Measurements from ENCODE around the gene WWTR1. TPM values are rescaled to one million over a fixed set of nuclear protein-coding genes. Genes with fewer than 3 reads are reported as not detected.
A peak's percentile ranks its signal among the peaks of the same experiment; 100 is the strongest.

Gene WWTR1
- total RNA-seq, 2 donors from 2014 or later, result 0.77 to 1.2 TPM

GRCh38 chr3:149551500-149551899 lies 106.3 kb downstream of the WWTR1 start:
- no peak overlapping the region for H3K27ac Mint-ChIP-seq
- no peak for ATAC-seq
- no peak for DNase-seq
- H3K27me3 Mint-ChIP-seq, result peaks cover 31% of the 10 kb centered on the region
- H3K9me3 ChIP-seq (ENCODE audit: control insufficient read depth, low read length, poor library complexity, severe bottlenecking), result no peaks in the 10 kb centered on the region
- H3K36me3 Mint-ChIP-seq (ENCODE audit: low read depth), result peaks cover 2% of the 10 kb centered on the region
- no peaks in the 10 kb centered on the region for H3K4me1 Mint-ChIP-seq
- H3K4me3 Mint-ChIP-seq, result no peak overlapping the region

GRCh38 chr3:149548669-149549065 lies 109.2 kb downstream of the WWTR1 start:
- DNase-seq, result no peak
- H3K9me3 ChIP-seq (ENCODE audit: control insufficient read depth, low read length, poor library complexity, severe bottlenecking), result no peaks in the 10 kb centered on the region
- H3K4me1 Mint-ChIP-seq, result no peaks in the 10 kb centered on the region

DNA sequence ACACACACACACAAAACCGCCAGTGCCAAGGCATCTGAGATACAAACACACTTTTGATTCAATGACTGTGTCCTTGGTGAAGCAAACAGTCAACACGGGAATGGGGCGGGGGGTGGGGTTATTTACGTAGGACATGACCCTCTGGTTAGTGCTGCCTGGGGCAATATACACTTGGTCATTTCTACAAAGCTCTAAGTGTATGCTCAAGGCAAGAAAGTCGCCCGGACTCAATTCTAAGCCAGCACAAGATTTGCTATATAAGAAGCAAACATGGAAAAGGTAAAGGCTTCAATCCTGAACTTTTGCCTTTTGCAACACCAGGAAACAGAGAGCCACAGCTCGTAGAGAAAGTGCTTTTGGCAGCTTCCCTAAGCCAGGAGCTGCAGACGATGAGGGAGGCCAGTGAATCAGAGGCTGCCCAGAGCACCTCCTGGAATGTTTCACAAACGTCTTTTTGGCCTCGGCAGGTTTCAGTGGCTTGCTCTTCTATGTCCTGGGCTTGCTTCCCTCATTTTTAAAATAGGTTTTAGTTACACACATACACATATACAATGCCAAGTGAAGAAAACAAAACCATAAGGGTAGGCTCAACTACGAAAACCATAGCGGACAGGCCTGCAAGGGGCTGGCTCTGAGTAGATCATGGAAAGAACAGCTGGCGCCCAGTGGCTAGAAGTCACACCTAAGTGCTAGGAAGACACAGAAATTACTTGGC lies 109.7 kb downstream of the WWTR1 start:
- Mint-ChIP-seq H3K27ac (no peak overlapping the region), H3K4me1 (no peaks in the 10 kb centered on the region), H3K36me3 (ENCODE audit: low read depth) (no peaks in the 10 kb centered on the region), H3K4me3 (no peak overlapping the region), H3K27me3 (peaks cover 19% of the 10 kb centered on the region)
- ATAC-seq, result no peak
- DNase-seq, result no peak
- H3K9me3 ChIP-seq (ENCODE audit: control insufficient read depth, low read length, poor library complexity, severe bottlenecking), result no peaks in the 10 kb centered on the region

More at GRCh38 chr3:149548669-149549065, 109.2 kb downstream of the WWTR1 start:
- ATAC-seq, result no peak
- Mint-ChIP-seq H3K27ac (no peak overlapping the region), H3K4me3 (no peak overlapping the region), H3K27me3 (peaks cover 19% of the 10 kb centered on the region), H3K36me3 (ENCODE audit: low read depth) (no peaks in the 10 kb centered on the region)

- DNase-seq (no peak), ATAC-seq (no peak)
- H3K36me3 Mint-ChIP-seq (ENCODE audit: low read depth), result no peaks in the 10 kb centered on the region
- H3K27ac Mint-ChIP-seq, result no peak overlapping the region
- H3K4me3 Mint-ChIP-seq, result no peak overlapping the region
- H3K4me1 Mint-ChIP-seq, result no peaks in the 10 kb centered on the region
- peaks cover 19% of the 10 kb centered on the region for H3K27me3 Mint-ChIP-seq
- H3K9me3 ChIP-seq (ENCODE audit: control insufficient read depth, low read length, poor library complexity, severe bottlenecking), result no peaks in the 10 kb centered on the region
These were observed 110.4 kb downstream of the WWTR1 start for GRCh38 chr3:149547413-149547812.

GRCh38 chr3:149545049-149545448 lies 112.8 kb downstream of the WWTR1 start:
- DNase-seq (no peak), ATAC-seq (no peak)
- H3K9me3 ChIP-seq (ENCODE audit: control insufficient read depth, low read length, poor library complexity, severe bottlenecking), result no peaks in the 10 kb centered on the region
- Mint-ChIP-seq H3K4me1 (no peaks in the 10 kb centered on the region), H3K27me3 (peaks cover 19% of the 10 kb centered on the region), H3K36me3 (ENCODE audit: low read depth) (no peaks in the 10 kb centered on the region), H3K27ac (no peak overlapping the region), H3K4me3 (no peak overlapping the region)

DNA sequence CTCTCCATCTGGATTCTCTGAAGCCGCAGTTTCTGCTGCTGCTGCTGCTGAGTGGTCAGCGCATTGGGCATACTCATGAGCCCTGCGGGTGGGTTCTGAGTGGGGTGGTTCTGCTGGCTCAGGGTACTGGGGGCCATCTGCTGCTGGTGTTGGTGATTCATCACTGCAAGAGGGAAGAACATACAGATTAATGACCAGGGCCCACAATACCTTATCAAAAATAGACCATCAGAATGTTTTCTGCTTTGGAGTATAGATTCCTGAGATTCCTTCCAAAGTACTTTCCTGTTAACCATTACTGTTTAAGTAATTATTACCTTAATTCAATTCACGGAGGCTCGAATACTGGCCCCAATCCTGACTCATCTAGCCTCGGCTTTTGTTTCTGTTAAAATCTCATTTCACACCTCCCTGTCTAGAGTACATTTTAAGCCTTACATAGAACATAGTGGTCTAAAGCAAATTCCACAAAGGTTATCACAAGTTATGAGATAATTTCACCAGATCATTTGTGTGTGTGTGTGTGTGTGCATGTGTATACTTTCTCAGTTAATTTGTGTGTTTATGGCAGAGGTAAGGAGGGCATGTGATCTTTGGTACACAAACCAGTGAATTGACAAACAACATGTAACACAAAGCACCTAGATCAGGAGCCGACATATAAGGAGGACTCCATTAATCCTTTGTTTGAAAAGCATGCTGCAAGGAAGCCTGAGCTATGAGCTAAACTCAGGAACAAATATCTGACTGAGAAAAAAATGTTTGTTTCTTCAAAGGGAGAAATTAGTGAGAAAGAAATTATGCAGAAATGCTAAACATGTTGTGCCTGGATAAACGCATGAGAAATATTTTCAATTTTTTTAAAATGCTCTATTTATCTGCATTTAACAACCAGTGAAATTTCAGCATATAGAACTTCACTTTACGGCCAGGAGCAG lies 115.2 kb downstream of the WWTR1 start:
- H3K36me3 Mint-ChIP-seq (ENCODE audit: low read depth), result no peaks in the 10 kb centered on the region
- DNase-seq (no peak), ATAC-seq (no peak)
- H3K9me3 ChIP-seq (ENCODE audit: control insufficient read depth, low read length, poor library complexity, severe bottlenecking), result no peaks in the 10 kb centered on the region
- H3K4me1 Mint-ChIP-seq, result no peaks in the 10 kb centered on the region
- H3K27ac Mint-ChIP-seq, result no peak overlapping the region
- H3K4me3 Mint-ChIP-seq, result no peak overlapping the region
- H3K27me3 Mint-ChIP-seq, result peaks cover 7% of the 10 kb centered on the region

DNA sequence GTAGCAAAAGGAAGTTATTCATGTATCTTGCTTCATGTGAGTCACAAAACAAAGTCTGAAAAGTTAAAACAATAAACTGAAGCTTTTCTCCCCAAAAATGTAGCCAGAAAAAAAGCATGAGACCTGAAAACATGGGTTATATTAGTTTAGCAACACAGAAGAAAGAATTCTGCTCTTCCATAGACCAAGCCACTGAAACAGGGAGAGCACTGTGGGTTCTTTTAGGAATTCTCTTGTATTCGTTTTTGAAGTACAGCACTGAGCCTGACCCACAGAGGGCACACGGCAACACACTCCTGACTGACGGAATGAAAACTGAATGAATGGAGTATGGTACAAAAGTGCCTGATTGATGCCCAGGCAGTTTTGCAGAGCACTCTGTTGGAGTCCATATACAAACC lies 116.7 kb downstream of the WWTR1 start:
- H3K9me3 ChIP-seq (ENCODE audit: control insufficient read depth, low read length, poor library complexity, severe bottlenecking), result no peaks in the 10 kb centered on the region
- Mint-ChIP-seq H3K27ac (no peak overlapping the region), H3K4me1 (no peaks in the 10 kb centered on the region), H3K4me3 (no peak overlapping the region), H3K36me3 (ENCODE audit: low read depth) (no peaks in the 10 kb centered on the region), H3K27me3 (peaks cover 7% of the 10 kb centered on the region)
- DNase-seq (no peak), ATAC-seq (no peak)

DNA sequence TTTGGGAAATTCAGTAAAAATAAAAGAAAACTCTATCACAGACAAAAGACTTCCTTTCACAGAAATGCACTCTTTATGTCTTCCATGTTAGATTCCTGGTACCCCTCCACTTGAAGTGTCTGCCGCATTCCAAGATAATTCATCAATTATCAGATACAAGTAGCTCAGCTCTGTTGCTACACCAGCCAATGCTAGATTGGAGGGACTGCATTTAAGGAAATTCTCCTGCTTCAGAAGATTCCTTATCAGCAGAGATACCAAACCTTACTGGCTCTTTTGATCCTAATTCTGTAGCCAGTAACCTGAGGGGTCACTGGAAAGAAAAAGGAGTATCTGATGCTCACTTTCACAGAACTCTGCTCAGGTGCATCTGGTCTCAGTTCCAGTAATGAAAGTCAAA lies 119.5 kb downstream of the WWTR1 start:
- Mint-ChIP-seq H3K4me3 (no peak overlapping the region), H3K36me3 (ENCODE audit: low read depth) (no peaks in the 10 kb centered on the region), H3K27me3 (peaks cover 14% of the 10 kb centered on the region), H3K4me1 (peaks cover 3% of the 10 kb centered on the region), H3K27ac (no peak overlapping the region)
- H3K9me3 ChIP-seq (ENCODE audit: control insufficient read depth, low read length, poor library complexity, severe bottlenecking), result no peaks in the 10 kb centered on the region
- no peak for DNase-seq
- no peak for ATAC-seq

DNA sequence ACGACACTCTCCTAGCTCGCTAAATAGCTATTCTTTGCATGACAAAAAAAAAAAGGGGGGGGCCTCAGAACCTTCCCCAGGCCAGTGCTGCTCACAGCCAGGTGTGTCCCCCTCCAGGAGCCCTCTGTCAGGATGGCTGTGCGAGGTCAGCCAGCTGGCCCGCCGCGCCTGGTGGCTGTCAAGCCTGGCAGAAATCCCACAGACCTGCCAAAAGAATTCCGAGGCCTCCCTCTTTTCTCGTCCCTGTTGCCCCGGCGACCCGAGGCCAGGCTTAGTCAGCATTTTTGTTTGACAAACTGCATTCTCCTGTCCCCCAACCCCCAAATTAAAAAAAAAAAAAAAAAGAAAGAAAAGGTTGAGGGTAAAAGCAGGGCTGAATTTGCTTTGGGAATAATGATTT lies 121.4 kb downstream of the WWTR1 start:
- Mint-ChIP-seq H3K4me1 (peaks cover 7% of the 10 kb centered on the region), H3K27ac (no peak overlapping the region), H3K4me3 (no peak overlapping the region), H3K36me3 (ENCODE audit: low read depth) (no peaks in the 10 kb centered on the region), H3K27me3 (peaks cover 22% of the 10 kb centered on the region)
- ATAC-seq, result no peak
- DNase-seq, result no peak
- H3K9me3 ChIP-seq (ENCODE audit: control insufficient read depth, low read length, poor library complexity, severe bottlenecking), result no peaks in the 10 kb centered on the region

GRCh38 chr3:149535333-149535685 lies 122.5 kb downstream of the WWTR1 start:
- ATAC-seq (no peak), DNase-seq (no peak)
- no peaks in the 10 kb centered on the region for H3K9me3 ChIP-seq (ENCODE audit: control insufficient read depth, low read length, poor library complexity, severe bottlenecking)
- H3K4me3 Mint-ChIP-seq, result no peak overlapping the region
- peaks cover 7% of the 10 kb centered on the region for H3K4me1 Mint-ChIP-seq
- peaks cover 22% of the 10 kb centered on the region for H3K27me3 Mint-ChIP-seq
- H3K36me3 Mint-ChIP-seq (ENCODE audit: low read depth), result no peaks in the 10 kb centered on the region
- no peak overlapping the region for H3K27ac Mint-ChIP-seq

GRCh38 chr3:149534671-149535332 lies 123.0 kb downstream of the WWTR1 start:
- no peak overlapping the region for H3K4me3 Mint-ChIP-seq
- H3K27ac Mint-ChIP-seq, result peak overlapping the region; percentile 54
- peaks cover 7% of the 10 kb centered on the region for H3K4me1 Mint-ChIP-seq
- no peaks in the 10 kb centered on the region for H3K36me3 Mint-ChIP-seq (ENCODE audit: low read depth)
- H3K9me3 ChIP-seq (ENCODE audit: control insufficient read depth, low read length, poor library complexity, severe bottlenecking), result no peaks in the 10 kb centered on the region
- no peak for ATAC-seq
- H3K27me3 Mint-ChIP-seq, result peaks cover 22% of the 10 kb centered on the region
- no peak for DNase-seq

DNA sequence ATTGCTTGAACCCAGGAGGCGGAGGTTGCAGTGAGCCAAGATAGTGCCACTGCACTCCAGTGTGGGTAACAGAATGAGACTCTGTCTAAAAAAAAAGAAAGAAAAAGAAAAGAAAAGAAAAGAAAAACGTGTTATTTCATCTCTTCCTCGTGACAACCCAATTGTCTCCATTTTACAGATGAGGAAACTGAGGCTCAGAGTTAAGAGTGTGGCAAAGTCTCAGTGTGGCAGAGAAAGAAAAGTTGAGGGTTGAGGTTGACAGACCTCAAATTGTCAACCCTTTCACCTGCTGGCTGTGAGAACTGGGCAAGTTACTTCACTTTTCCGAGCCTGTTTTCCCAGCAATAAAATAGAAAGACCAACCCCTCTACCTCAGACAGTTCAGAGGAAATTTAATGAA lies 123.7 kb downstream of the WWTR1 start:
- no peak for DNase-seq
- H3K27me3 Mint-ChIP-seq, result peaks cover 22% of the 10 kb centered on the region
- ATAC-seq, result no peak
- H3K4me3 Mint-ChIP-seq, result no peak overlapping the region
- no peaks in the 10 kb centered on the region for H3K36me3 Mint-ChIP-seq (ENCODE audit: low read depth)
- peaks cover 7% of the 10 kb centered on the region for H3K4me1 Mint-ChIP-seq
- H3K27ac Mint-ChIP-seq, result no peak overlapping the region
- no peaks in the 10 kb centered on the region for H3K9me3 ChIP-seq (ENCODE audit: control insufficient read depth, low read length, poor library complexity, severe bottlenecking)

GRCh38 chr3:149532489-149533180 lies 125.2 kb downstream of the WWTR1 start:
- Mint-ChIP-seq H3K27me3 (peaks cover 22% of the 10 kb centered on the region), H3K27ac (no peak overlapping the region), H3K4me3 (no peak overlapping the region), H3K36me3 (ENCODE audit: low read depth) (no peaks in the 10 kb centered on the region), H3K4me1 (peaks cover 7% of the 10 kb centered on the region)
- no peak for DNase-seq
- no peak for ATAC-seq
- H3K9me3 ChIP-seq (ENCODE audit: control insufficient read depth, low read length, poor library complexity, severe bottlenecking), result no peaks in the 10 kb centered on the region
